GM12872 (cell line): Measurements from ENCODE around the gene PTPRN2.

Experiments
- TF ChIP-seq, protein P1 (sequence below): IDR thresholded peaks from 3 replicates; pipeline ENCODE4 v1.5.1; 2011; ENCODE audit warnings: low read depth, mild to moderate bottlenecking, low read length, moderate library complexity; ENCODE audit not compliant: insufficient read depth

PTPRN2 gene

DNA sequence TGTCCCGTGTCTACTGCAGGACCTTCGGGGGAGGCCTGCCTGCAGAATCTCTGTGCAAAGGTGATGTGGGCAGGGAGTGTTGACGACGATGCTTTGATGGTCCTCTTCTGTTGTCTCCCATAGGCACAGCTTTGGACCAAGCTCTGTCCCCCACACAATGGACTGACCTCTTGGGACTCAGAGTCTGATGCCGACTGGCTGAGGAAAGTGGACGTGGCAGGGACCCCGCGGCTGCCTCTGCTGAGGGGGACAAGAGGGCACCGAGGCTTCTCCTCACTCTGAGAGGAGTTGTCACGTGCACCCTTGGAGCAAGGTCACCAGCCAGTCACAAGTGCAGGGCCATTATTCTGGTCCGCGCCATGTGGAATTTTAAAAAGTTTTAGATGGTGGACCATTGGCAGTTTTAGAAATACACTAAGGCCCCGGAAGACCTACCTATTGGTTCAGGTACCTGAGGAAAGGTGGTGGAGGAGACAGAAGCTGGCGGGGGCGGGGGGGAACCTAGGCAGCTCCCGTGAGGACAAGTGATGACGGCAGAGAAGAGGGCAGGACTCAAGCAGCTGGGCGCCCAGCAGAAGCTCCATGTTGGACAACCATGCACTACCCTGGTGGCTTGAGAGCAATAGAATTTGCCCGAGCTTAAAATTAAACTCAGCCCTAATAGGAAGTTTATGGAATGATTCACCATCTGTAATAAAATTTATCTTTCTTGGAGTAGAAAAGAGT, 331.4 kb downstream of the PTPRN2 start:
- TF ChIP-seq, protein P1, sequence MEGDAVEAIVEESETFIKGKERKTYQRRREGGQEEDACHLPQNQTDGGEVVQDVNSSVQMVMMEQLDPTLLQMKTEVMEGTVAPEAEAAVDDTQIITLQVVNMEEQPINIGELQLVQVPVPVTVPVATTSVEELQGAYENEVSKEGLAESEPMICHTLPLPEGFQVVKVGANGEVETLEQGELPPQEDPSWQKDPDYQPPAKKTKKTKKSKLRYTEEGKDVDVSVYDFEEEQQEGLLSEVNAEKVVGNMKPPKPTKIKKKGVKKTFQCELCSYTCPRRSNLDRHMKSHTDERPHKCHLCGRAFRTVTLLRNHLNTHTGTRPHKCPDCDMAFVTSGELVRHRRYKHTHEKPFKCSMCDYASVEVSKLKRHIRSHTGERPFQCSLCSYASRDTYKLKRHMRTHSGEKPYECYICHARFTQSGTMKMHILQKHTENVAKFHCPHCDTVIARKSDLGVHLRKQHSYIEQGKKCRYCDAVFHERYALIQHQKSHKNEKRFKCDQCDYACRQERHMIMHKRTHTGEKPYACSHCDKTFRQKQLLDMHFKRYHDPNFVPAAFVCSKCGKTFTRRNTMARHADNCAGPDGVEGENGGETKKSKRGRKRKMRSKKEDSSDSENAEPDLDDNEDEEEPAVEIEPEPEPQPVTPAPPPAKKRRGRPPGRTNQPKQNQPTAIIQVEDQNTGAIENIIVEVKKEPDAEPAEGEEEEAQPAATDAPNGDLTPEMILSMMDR = no peak

DNA sequence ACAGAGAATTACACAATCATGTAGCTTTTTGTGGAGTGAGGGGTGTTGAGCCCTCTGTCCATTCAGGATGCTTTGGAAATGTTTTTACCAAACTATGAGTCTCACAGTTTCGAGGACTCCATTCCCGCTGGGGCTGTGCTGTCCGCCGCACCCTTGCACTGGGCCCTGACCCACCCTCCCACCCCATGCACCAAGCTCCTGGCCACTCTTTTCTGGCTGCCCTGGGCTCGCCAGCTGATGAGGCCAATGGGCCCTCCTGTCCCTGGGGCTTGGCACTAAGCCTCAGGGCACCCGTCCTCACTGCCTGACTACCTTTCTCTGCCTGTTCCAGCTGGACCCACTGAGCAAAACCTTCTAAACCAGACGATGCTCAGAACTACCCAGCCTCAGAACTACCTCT, 332.1 kb downstream of the PTPRN2 start:
- TF ChIP-seq, protein P1 = no peak

- TF ChIP-seq, protein P1 = no peak
Observed at GRCh38 chr7:158255156-158255555, 332.5 kb downstream of the PTPRN2 start.

GRCh38 chr7:158252837-158253669, 334.6 kb downstream of the PTPRN2 start:
- TF ChIP-seq, protein P1 = no peak

GRCh38 chr7:158252081-158252836, 335.4 kb downstream of the PTPRN2 start:
- TF ChIP-seq, protein P1 = no peak

GRCh38 chr7:158251061-158251965, 336.3 kb downstream of the PTPRN2 start:
- TF ChIP-seq, protein P1 = no peak
